Endothelial cell of umbilical vein (primary cell): ENCODE data around the gene NBPF15.
"Not testable (repeated sequence)": the region's sequence is repeated elsewhere in the genome, so short reads cannot be mapped to it uniquely, and the experiment has no call there.

Experiments
- MYC ChIP-seq: IDR thresholded peaks from one replicate; pipeline ENCODE4 v1.6.1; 2011; ENCODE audit warnings: mild to moderate bottlenecking, low read depth, low read length
- TF ChIP-seq, protein P1 (sequence below), 2 donors: IDR thresholded peaks; 1 replicate in 1 of 2; 2 replicates in 1 of 2; pipeline ENCODE4 v1.5.1; 2011; ENCODE audit warnings: low read length in 2 of 2, mild to moderate bottlenecking in 2 of 2, moderate library complexity in 2 of 2, control low read depth in 1 of 2, inconsistent platforms in 1 of 2, low read depth in 1 of 2; ENCODE audit not compliant: insufficient read depth in 1 of 2; ENCODE audit errors: extremely low read depth in 1 of 2

DNA sequence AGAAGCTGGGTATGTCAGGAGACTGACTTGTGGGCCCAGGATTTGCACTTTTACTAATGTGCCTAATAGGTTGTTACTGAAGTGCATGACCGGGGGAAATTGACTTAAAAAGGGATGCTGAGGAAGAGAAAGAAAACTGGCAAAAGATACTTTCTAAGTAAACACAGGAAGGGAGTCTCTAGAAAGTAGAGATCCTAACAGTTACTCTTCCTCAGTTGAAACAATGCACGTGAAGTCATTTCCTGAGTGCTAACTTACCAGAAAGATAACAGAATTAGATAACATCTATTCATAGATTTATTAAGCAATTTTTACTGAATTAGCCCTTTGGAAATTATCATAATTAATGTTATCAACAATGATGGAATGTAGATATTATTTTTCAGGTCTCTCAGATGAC, 12.4 kb upstream of the NBPF15 start:
- not testable (repeated sequence) for TF ChIP-seq MYC
- TF ChIP-seq, protein P1, sequence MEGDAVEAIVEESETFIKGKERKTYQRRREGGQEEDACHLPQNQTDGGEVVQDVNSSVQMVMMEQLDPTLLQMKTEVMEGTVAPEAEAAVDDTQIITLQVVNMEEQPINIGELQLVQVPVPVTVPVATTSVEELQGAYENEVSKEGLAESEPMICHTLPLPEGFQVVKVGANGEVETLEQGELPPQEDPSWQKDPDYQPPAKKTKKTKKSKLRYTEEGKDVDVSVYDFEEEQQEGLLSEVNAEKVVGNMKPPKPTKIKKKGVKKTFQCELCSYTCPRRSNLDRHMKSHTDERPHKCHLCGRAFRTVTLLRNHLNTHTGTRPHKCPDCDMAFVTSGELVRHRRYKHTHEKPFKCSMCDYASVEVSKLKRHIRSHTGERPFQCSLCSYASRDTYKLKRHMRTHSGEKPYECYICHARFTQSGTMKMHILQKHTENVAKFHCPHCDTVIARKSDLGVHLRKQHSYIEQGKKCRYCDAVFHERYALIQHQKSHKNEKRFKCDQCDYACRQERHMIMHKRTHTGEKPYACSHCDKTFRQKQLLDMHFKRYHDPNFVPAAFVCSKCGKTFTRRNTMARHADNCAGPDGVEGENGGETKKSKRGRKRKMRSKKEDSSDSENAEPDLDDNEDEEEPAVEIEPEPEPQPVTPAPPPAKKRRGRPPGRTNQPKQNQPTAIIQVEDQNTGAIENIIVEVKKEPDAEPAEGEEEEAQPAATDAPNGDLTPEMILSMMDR (IDR thresholded peaks at IDR 0.05; ENCODE audit: extremely low read depth in 1 of 2, insufficient read depth in 1 of 2, low read depth in 1 of 2, low read length in 2 of 2), result not testable (repeated sequence)
